Mucosa of descending colon (tissue), 3 donors: Measurements from ENCODE around the gene INSL3. TPM values are rescaled to one million over a fixed set of nuclear protein-coding genes. Genes with fewer than 3 reads are reported as not detected.

ENCODE experiments used
- ATAC-seq: fragments of 200-7000 bp; cut with Tn5 transposase; one replicate; pipeline ENCODE4 v1.9.1; 2020; ENCODE audit warnings: mild to moderate bottlenecking, moderate library complexity
- DNase-seq, 3 donors: peaks; one replicate each; pipeline ENCODE4 v3.0.0-alpha.2; 2020
- H3K36me3 ChIP-seq: fragments of 200-600 bp; one replicate; pipeline ENCODE4 v1.8.0; 2021; ENCODE audit warnings: low read depth, mild to moderate bottlenecking
- H3K4me1 ChIP-seq: fragments of 200-600 bp; one replicate; pipeline ENCODE4 v1.8.0; 2021; ENCODE audit warnings: low read depth, mild to moderate bottlenecking
- H3K4me3 ChIP-seq: fragments of 200-600 bp; one replicate; pipeline ENCODE4 v1.8.0; 2021; ENCODE audit warnings: mild to moderate bottlenecking
- H3K9me3 ChIP-seq: fragments of 200-600 bp; one replicate; pipeline ENCODE4 v1.8.0; 2021; ENCODE audit warnings: mild to moderate bottlenecking
- intact Hi-C, 2 donors: fragments of 100-400 bp; cut with DNase I in 1 of 2; cut with micrococcal nuclease in 1 of 2; formaldehyde crosslinking; loops; one replicate each; pipeline versions ENCODE4 v1.11.0 to v1.11.1; 2022; cut with DNase I, micrococcal nuclease
- long read RNA-seq, 2 donors: library from polyadenylated mRNA; unstranded; transcript quantifications; one replicate each; pipeline ENCODE4 v2.0.0, GENCODE V29; 2019 to 2021
- total RNA-seq, 3 donors: library from RNA; stranded (reverse); fragmentation: NEBNext Ultra II Directional in 2 of 3; extraction: Animal tissue kit (Norgen Biotek cat#: 25700) in 2 of 3; gene quantifications; one replicate each; pipeline versions ENCODE4 v1.2.1 to v1.2.4, GENCODE V29; 2021 to 2023
- TF ChIP-seq, protein P1 (sequence below): fragments of 200-600 bp; IDR thresholded peaks from one replicate; pipeline ENCODE4 v1.8.0; 2022; ENCODE audit warnings: antibody characterized with exemption, mild to moderate bottlenecking
- donor health status: DM: no; HTN: no; CAD: no; lungs with moderate emphysema.
- donor health status: DM: no; HTN: no; CAD: no.
- donor health status: DM: no; HTN: yes; CAD: no.

The INSL3 gene, protein sequence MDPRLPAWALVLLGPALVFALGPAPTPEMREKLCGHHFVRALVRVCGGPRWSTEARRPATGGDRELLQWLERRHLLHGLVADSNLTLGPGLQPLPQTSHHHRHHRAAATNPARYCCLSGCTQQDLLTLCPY
- not detected for total RNA-seq
- long read RNA-seq, donor 1 = 0 reads
- long read RNA-seq, donor 2 = 0 reads

GRCh38 chr19:17821190-17821589 lies at the start of gene INSL3:
TSS of gene INSL3 (minus strand) at chr19:17821519. CDS start at chr19:17821506, 13 bp downstream.
- no peak for DNase-seq

GRCh38 chr19:17869114-17869608 lies 47.8 kb upstream of the INSL3 start:
- Histone ChIP-seq H3K4me1 (peaks cover 36% of the 10 kb centered on the region), H3K36me3 (no peaks in the 10 kb centered on the region), H3K9me3 (no peaks in the 10 kb centered on the region), H3K4me3 (no peak overlapping the region)
- intact Hi-C loops = no loop called here
- TF ChIP-seq, protein P1, sequence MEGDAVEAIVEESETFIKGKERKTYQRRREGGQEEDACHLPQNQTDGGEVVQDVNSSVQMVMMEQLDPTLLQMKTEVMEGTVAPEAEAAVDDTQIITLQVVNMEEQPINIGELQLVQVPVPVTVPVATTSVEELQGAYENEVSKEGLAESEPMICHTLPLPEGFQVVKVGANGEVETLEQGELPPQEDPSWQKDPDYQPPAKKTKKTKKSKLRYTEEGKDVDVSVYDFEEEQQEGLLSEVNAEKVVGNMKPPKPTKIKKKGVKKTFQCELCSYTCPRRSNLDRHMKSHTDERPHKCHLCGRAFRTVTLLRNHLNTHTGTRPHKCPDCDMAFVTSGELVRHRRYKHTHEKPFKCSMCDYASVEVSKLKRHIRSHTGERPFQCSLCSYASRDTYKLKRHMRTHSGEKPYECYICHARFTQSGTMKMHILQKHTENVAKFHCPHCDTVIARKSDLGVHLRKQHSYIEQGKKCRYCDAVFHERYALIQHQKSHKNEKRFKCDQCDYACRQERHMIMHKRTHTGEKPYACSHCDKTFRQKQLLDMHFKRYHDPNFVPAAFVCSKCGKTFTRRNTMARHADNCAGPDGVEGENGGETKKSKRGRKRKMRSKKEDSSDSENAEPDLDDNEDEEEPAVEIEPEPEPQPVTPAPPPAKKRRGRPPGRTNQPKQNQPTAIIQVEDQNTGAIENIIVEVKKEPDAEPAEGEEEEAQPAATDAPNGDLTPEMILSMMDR = no peak
- ATAC-seq (no peak), DNase-seq (no peak)

More at GRCh38 chr19:17821190-17821589, at the start of gene INSL3:
- no peak for ATAC-seq
- no peak within 1 kb of the TSS for H3K4me3 ChIP-seq
- H3K4me1 ChIP-seq = no peaks in the 10 kb centered on the region
- no peaks in the 10 kb centered on the region for H3K9me3 ChIP-seq
- TF ChIP-seq, protein P1 = no peak
- intact Hi-C loops = no loop called here
- H3K36me3 ChIP-seq = no peaks in the 10 kb centered on the region

GRCh38 chr19:17868669-17869068 lies 47.4 kb upstream of the INSL3 start:
- Histone ChIP-seq H3K36me3 (peaks cover 4% of the 10 kb centered on the region), H3K4me3 (no peak overlapping the region), H3K9me3 (no peaks in the 10 kb centered on the region), H3K4me1 (peaks cover 41% of the 10 kb centered on the region)
- intact Hi-C loops = no loop called here
- DNase-seq = no peak
- ATAC-seq = no peak
- TF ChIP-seq, protein P1 = no peak

DNA sequence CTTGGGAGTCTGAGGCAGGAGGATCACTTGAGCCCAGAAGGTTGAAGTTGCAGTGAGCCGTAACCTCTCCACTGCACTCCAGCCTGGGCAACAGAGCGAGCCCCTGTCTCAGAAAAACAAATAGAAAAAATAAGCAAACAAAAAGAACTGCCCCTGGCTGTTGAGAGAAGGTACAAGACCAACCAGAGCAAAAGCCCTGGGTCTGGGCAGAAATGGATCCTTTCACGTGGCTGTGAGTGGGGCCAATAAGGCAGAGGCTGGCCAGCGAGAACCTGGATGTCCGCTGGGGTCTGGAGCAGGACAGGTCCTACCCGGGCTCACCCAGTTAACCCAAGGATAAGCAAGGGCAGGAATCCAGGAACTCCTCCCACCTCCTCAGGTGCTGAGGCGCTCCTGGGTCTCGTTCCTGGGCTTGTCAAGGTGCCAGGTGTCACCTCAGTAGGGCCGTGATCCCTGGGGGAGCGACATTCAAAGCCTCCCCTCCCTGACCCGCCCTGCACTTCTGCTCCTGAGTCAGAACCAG lies 45.7 kb upstream of the INSL3 start:
- intact Hi-C loops = no loop called here
- Histone ChIP-seq H3K4me3 (no peak overlapping the region), H3K36me3 (peaks cover 5% of the 10 kb centered on the region), H3K4me1 (peaks cover 37% of the 10 kb centered on the region), H3K9me3 (no peaks in the 10 kb centered on the region)
- TF ChIP-seq, protein P1 = no peak
- DNase-seq = peak in 1 of 3 donors; percentile 33
- ATAC-seq = no peak

DNA sequence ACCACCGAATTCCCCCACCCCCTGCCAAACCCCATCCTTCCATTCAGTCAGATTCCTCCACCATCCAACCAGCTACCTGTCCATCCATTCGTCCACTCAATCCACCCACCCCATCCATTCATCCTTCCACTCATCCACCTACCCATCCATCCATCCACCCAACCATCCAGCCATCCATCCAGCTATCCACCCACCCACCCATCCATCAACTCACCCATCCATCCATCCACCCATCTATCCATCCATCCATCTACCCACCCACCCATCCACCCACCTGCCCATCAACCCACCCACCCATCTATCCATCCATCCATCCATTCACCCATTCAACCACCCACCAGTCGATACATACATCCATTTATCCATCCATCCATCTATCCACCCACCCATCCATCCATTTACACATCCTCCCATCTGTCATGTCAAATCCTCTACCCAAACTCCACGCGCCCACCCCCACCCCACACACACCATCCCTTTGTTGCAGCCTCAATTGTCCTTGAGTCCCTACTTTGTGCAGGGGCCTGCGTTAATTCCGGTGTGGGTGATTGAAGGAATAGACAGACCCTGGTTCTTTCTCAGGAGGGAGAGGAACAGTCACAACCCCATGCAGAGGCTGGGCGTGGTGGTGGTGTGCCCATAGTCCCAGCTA lies 45.1 kb upstream of the INSL3 start:
- Histone ChIP-seq H3K9me3 (no peaks in the 10 kb centered on the region), H3K36me3 (peaks cover 5% of the 10 kb centered on the region), H3K4me1 (peaks cover 37% of the 10 kb centered on the region), H3K4me3 (no peak overlapping the region)
- DNase-seq (no peak), ATAC-seq (no peak)
- intact Hi-C loops = no loop called here
- TF ChIP-seq, protein P1 = no peak
